Measurements from ENCODE around the gene GNG12.

GNG12 gene

GRCh38 chr1:67769633-67770256 lies 63.5 kb downstream of the GNG12 start:
- no peak for TF ChIP-seq CTCF (IDR thresholded peaks at IDR 0.05; ENCODE audit: low read depth, low read length, missing control alignments)
- H3K4me3 ChIP-seq (ENCODE audit: low read depth, low read length): no peak overlapping the region
- DNase-seq (ENCODE audit: low read depth): no peak

- TF ChIP-seq CTCF (IDR thresholded peaks at IDR 0.05; ENCODE audit: low read depth, low read length, missing control alignments): no peak
- DNase-seq (ENCODE audit: low read depth): no peak
- no peak overlapping the region for H3K4me3 ChIP-seq (ENCODE audit: low read depth, low read length)
Observed at GRCh38 chr1:67768480-67768879, 64.8 kb downstream of the GNG12 start.

- TF ChIP-seq CTCF (IDR thresholded peaks at IDR 0.05; ENCODE audit: low read depth, low read length, missing control alignments): no peak
- no peak overlapping the region for H3K4me3 ChIP-seq (ENCODE audit: low read depth, low read length)
- no peak for DNase-seq (ENCODE audit: low read depth)
Observed at GRCh38 chr1:67767103-67767782, 66.0 kb downstream of the GNG12 start.

GRCh38 chr1:67766141-67766978 lies 66.9 kb downstream of the GNG12 start:
- DNase-seq (ENCODE audit: low read depth): no peak
- peak; percentile 70 for TF ChIP-seq CTCF (IDR thresholded peaks at IDR 0.05; ENCODE audit: low read depth, low read length, missing control alignments)
- no peak overlapping the region; the same call in 1 of the 2 replicates for H3K4me3 ChIP-seq (ENCODE audit: low read depth, low read length)

GRCh38 chr1:67764633-67765032 lies 68.6 kb downstream of the GNG12 start:
- H3K4me3 ChIP-seq (ENCODE audit: low read depth, low read length): no peak overlapping the region
- TF ChIP-seq CTCF (IDR thresholded peaks at IDR 0.05; ENCODE audit: low read depth, low read length, missing control alignments): no peak
- no peak for DNase-seq (ENCODE audit: low read depth)

- TF ChIP-seq CTCF (IDR thresholded peaks at IDR 0.05; ENCODE audit: low read depth, low read length, missing control alignments): no peak
- H3K4me3 ChIP-seq (ENCODE audit: low read depth, low read length): no peak overlapping the region
- no peak for DNase-seq (ENCODE audit: low read depth)
Observed at GRCh38 chr1:67761730-67762129, 71.5 kb downstream of the GNG12 start.

All from GM12864 (cell line).